SK-N-MC (cell line): Measurements from ENCODE around the gene TBC1D24.
A peak's percentile ranks its signal among the peaks of the same experiment; 100 is the strongest.

Experiments
- DNase-seq: peaks from one replicate; pipeline ENCODE4 v3.0.0-alpha.2; 2011; ENCODE audit warnings: low read depth, low spot score
- H3K27ac ChIP-seq: fragments of 200-600 bp; sonication (generic); 2 replicates; pipeline ENCODE4 v1.5.1; 2016; ENCODE audit warnings: mixed run types
- H3K36me3 ChIP-seq: fragments of 200-600 bp; sonication (generic); 2 replicates; pipeline ENCODE4 v1.6.1; 2017; ENCODE audit warnings: antibody characterized with exemption, low read length, mixed read lengths; ENCODE audit not compliant: insufficient read depth
- H3K4me3 ChIP-seq: fragments of 200-600 bp; sonication (generic); 2 replicates; pipeline ENCODE4 v1.5.1; 2016
- H3K9ac ChIP-seq: fragments of 200-600 bp; sonication (generic); 2 replicates; pipeline ENCODE4 v1.8.0; 2017; ENCODE audit warnings: mixed run types, mixed read lengths; ENCODE audit not compliant: insufficient read length
- H3K9me3 ChIP-seq: fragments of 200-600 bp; sonication (generic); 2 replicates; pipeline ENCODE4 v1.6.1; 2017; ENCODE audit warnings: low read depth, mild to moderate bottlenecking, antibody characterized with exemption, low read length, moderate library complexity, mixed read lengths
- EZH2 ChIP-seq: fragments of 200-600 bp; sonication (generic); IDR thresholded peaks from one replicate; pipeline ENCODE4 v1.6.1; 2017; ENCODE audit warnings: antibody characterized with exemption
- FOXP2 ChIP-seq: optimal IDR thresholded peaks from 2 replicates; pipeline ENCODE3; 2011; ENCODE audit warnings: mild to moderate bottlenecking, moderate library complexity; ENCODE audit not compliant: insufficient read depth; ENCODE audit errors: extremely low read length, control extremely low read depth
- POLR2AphosphoS5 ChIP-seq: IDR thresholded peaks from 2 replicates; pipeline ENCODE4 v1.6.1; 2012; ENCODE audit warnings: mild to moderate bottlenecking, low read depth, low read length, borderline replicate concordance

TBC1D24 gene

GRCh38 chr16:2470603-2471015, 4.3 kb upstream of the TBC1D24 start:
- Histone ChIP-seq H3K4me3 (peak overlapping the region; percentile 80), H3K9me3 (no peaks in the 10 kb centered on the region), H3K27ac (peak overlapping the region; percentile 72), H3K36me3 (no peaks in the 10 kb centered on the region), H3K9ac (no peak overlapping the region)
- TF ChIP-seq EZH2 (no peak), FOXP2 (no peak), POLR2AphosphoS5 (peak; percentile 35; the same call in 1 of the 2 replicates)
- DNase-seq: no peak

GRCh38 chr16:2471016-2471652, 3.8 kb upstream of the TBC1D24 start, which contains the start of gene NTN3:
Gene NTN3 (plus strand): TSS chr16:2471297. CDS start chr16:2471702, 405 bp downstream.
- peak within 1 kb of the TSS; percentile 68 for H3K9ac ChIP-seq
- H3K4me3 ChIP-seq: peak within 1 kb of the TSS; percentile 80
- H3K27ac ChIP-seq: peak within 1 kb of the TSS; percentile 72

GRCh38 chr16:2471653-2472487, 3.1 kb upstream of the TBC1D24 start:
- Histone ChIP-seq H3K9me3 (no peaks in the 10 kb centered on the region), H3K4me3 (peak overlapping the region; percentile 80), H3K27ac (0 out of 2 replicates have a peak overlapping the region, but pooled peaks have one; percentile 42), H3K36me3 (no peaks in the 10 kb centered on the region), H3K9ac (peak overlapping the region; percentile 68)
- TF ChIP-seq FOXP2 (no peak), EZH2 (no peak), POLR2AphosphoS5 (0 out of 2 replicates have a peak, but pooled peaks have one; percentile 35)
- DNase-seq: no peak

More at GRCh38 chr16:2471016-2471652, 3.8 kb upstream of the TBC1D24 start, which contains the start of gene NTN3:
- H3K36me3 ChIP-seq: no peaks in the 10 kb centered on the region
- TF ChIP-seq POLR2AphosphoS5: 0 out of 2 replicates have a peak, but pooled peaks have one; percentile 4
- TF ChIP-seq EZH2: no peak
- H3K9me3 ChIP-seq: no peaks in the 10 kb centered on the region
- no peak for DNase-seq

GRCh38 chr16:2472488-2472864, 2.5 kb upstream of the TBC1D24 start:
- Histone ChIP-seq H3K4me3 (peak overlapping the region; percentile 80; the same call in 1 of the 2 replicates), H3K9ac (no peak overlapping the region), H3K36me3 (no peaks in the 10 kb centered on the region), H3K9me3 (no peaks in the 10 kb centered on the region), H3K27ac (no peak overlapping the region)
- DNase-seq: no peak
- no peak for TF ChIP-seq EZH2
- TF ChIP-seq POLR2AphosphoS5: 0 out of 2 replicates have a peak, but pooled peaks have one; percentile 4

GRCh38 chr16:2472885-2473445, 2.0 kb upstream of the TBC1D24 start:
- peak overlapping the region; percentile 92 for H3K4me3 ChIP-seq
- H3K27ac ChIP-seq: 0 out of 2 replicates have a peak overlapping the region, but pooled peaks have one; percentile 36
- no peak for DNase-seq
- no peaks in the 10 kb centered on the region for H3K9me3 ChIP-seq
- no peak for TF ChIP-seq EZH2
- TF ChIP-seq FOXP2: no peak
- no peaks in the 10 kb centered on the region for H3K36me3 ChIP-seq
- no peak overlapping the region for H3K9ac ChIP-seq

- H3K27ac ChIP-seq: no peak overlapping the region
- H3K4me3 ChIP-seq: peak overlapping the region; percentile 92
- no peaks in the 10 kb centered on the region for H3K36me3 ChIP-seq
- H3K9me3 ChIP-seq: no peaks in the 10 kb centered on the region
- TF ChIP-seq EZH2 (no peak), POLR2AphosphoS5 (peak; percentile 53; the same call in 1 of the 2 replicates)
- DNase-seq: no peak
- no peak overlapping the region for H3K9ac ChIP-seq
These were observed 1.4 kb upstream of the TBC1D24 start for GRCh38 chr16:2473446-2473926.

GRCh38 chr16:2473999-2474876, 689 bp upstream of the TBC1D24 start:
- no peak for DNase-seq

More at GRCh38 chr16:2473999-2474876, 689 bp upstream of the TBC1D24 start:
- no peaks in the 10 kb centered on the region for H3K36me3 ChIP-seq
- TF ChIP-seq EZH2 (no peak), FOXP2 (no peak), POLR2AphosphoS5 (peak; percentile 28)
- H3K27ac ChIP-seq: peak overlapping the region; percentile 64; the same call in 1 of the 2 replicates
- peak overlapping the region; percentile 92 for H3K4me3 ChIP-seq
- peak overlapping the region; percentile 78 for H3K9ac ChIP-seq
- H3K9me3 ChIP-seq: no peaks in the 10 kb centered on the region
